GM19455 (cell line): ENCODE data around the gene WAC.

Experiments
- ATAC-seq: cut with Tn5 transposase; IDR thresholded peaks from one replicate; pipeline ENCODE4 v1.9.1; 2021; ENCODE audit not compliant: unreplicated experiment

The WAC gene

DNA sequence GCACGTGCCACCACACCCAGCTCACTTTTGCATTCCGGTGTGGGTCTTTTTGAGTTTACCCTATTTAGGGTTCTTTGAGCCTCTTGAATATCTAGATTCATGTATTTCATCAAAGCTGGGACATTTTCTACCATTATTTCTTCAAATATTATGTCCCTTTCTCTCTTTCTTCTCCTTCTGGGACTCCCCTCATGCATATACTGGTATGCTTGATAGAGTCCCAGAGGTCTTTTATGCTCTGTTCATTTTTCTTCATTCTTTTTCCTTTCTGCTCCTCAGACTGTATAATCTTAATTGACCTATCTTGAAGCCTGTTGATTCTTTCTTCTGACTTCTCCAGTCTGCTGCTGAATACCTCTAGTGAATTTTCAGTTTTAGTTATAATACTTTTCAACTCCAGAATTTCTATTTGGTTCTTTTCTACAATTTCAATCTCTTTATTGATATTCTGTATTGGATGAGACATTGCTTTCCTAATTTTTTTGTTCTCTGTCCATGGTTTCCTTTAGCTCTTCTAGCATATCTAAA is 9.1 kb upstream of the WAC start:
- ATAC-seq = no peak

- no peak for ATAC-seq
Measured at GRCh38 chr10:28530751-28531150, 2.2 kb upstream of the WAC start.

- peak; percentile 1 for ATAC-seq
Measured at GRCh38 chr10:28533186-28533564, 257 bp downstream of the WAC start.

DNA sequence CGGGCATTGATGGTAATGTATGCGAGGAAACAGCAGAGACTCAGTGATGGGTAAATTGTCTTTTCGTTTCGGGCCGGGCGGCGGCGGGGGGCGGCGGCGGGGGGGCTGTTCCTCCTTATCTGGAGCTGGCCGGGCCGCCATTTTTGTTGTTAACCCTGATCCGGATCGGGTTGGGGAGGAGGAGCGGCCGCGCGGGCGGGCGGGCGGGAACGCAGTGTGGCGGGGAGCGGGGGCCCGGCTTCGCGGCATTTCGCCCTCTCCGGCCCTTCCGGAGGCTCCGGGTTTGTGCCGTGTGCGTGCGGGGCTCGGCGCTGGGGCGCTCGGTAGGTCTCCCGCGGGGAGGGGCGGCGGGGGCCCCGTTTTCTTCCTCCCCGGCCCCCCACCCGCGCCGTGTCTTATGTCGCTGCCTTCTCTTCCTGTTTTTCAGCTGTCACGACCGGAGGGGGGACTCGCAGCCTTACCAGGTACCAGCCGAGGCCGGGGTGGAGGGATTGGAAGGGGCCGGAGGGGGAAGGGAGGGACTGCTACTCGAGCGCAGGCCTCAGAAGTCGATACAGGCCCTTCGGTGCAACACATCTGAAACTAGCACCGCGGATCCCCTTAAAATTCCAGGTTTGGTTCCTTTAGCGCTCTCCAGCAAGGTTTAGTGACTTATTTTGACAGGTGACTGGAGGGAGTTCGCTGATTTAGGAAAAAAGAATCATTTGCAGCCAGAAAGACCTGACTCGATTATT is 820 bp downstream of the WAC start:
- peak; percentile 29 for ATAC-seq

DNA sequence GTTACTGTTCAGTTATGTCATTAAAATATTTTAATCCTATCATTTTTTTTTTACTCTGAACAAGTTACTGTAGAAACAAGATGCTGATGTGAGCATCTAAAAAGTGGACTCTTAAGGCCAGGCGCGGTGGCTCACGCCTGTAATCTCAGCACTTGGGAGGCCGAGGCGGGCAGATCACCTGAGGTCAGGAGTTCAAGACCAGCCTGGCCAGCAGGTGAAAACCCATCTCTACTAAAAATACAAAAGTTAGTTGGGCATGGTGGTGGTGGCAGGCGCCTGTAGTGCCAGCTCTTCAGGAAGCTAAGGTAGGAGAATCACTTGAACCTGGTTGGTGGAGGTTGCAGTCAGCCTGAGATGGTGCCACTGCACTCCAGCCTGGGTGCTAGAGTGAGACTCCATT is 2.9 kb downstream of the WAC start:
- no peak for ATAC-seq

GRCh38 chr10:28538595-28538994 is 5.7 kb downstream of the WAC start:
- ATAC-seq = no peak

DNA sequence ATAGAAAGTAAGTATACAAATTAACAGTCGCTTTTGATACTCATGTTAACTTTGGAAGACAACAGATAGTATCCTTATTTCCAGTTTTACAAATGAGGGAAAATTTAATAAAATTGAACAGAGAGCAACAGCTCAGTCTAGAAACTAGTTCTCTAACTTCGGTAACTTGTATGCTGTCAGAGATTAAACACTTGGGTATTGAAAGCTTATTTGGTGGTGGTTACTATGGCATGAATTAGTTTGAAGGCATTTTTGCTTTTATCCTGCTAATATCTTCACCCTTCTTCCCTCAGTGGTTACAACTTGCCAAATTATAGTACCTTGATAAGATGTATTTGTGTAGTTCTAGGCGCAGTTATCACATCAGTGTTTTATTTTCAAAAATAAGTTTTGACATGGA is 7.2 kb downstream of the WAC start:
- ATAC-seq = no peak

GRCh38 chr10:28541717-28542365 is 8.9 kb downstream of the WAC start:
- no peak for ATAC-seq

DNA sequence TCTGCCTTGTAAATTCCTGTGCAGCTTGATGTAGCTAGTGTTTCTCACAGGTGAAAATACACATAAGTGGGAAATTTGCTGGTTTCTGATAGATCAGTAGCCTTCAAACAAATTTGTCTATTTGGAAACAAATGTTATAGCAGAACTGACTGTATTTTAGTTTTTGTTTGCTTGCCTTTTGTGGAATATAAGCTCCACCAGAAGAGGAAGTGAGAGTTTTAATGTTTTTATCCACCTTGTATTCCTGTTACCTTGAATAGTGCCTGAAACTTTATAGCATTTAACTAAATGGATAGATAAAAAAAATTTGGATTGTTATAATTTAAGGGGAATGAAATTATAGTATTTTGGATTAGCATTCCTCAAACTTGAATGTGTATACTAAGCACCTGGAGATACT is 9.8 kb downstream of the WAC start:
- no peak for ATAC-seq

DNA sequence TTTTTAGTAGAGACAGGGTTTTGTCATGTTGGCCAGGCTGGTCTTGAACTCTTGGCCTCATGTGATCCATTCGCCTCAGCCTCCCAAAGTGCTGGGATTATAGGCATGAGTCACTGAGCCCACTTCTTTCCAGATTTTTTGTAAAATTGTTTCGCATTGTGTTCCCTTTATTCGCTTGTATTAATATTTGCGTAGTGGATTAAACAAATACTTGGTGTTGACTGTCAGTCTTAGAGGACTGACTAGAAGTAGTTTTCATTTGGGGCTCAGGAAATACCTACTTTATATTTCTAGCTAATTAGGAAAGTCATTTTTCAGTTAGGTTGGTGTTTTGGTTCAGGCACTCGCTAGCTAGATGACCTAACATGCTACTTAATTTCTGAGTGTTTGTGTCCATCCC is 11.1 kb downstream of the WAC start:
- ATAC-seq = no peak

- ATAC-seq = no peak
Measured at GRCh38 chr10:28545967-28546644, 13.2 kb downstream of the WAC start.

GRCh38 chr10:28548781-28549498 is 16.0 kb downstream of the WAC start:
- no peak for ATAC-seq

DNA sequence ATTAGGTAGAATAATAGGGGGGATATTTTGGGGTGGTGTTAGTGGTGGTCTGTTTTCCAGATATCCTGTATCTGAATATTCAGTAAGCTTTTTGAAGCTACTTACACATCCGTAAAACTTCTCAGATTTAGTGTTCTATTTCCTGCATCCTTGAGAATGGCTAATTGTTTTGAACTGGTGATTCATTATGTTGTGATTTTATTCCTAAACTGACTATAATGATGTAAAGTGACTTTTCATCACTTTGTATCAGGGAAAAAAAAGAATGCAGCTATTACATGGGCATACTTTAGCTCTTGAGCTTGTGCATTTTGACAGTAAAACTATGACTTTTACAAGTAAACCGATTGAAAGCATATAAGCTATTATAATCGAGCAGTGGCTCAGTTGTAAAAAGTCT is 18.2 kb downstream of the WAC start:
- no peak for ATAC-seq

GRCh38 chr10:28552775-28553174 is 19.9 kb downstream of the WAC start:
- ATAC-seq = no peak

- ATAC-seq = no peak
Measured at GRCh38 chr10:28554009-28554408, 21.1 kb downstream of the WAC start.

- no peak for ATAC-seq
Measured at GRCh38 chr10:28554952-28555351, 22.0 kb downstream of the WAC start.

- ATAC-seq = no peak
Measured at GRCh38 chr10:28555358-28555757, 22.4 kb downstream of the WAC start.

DNA sequence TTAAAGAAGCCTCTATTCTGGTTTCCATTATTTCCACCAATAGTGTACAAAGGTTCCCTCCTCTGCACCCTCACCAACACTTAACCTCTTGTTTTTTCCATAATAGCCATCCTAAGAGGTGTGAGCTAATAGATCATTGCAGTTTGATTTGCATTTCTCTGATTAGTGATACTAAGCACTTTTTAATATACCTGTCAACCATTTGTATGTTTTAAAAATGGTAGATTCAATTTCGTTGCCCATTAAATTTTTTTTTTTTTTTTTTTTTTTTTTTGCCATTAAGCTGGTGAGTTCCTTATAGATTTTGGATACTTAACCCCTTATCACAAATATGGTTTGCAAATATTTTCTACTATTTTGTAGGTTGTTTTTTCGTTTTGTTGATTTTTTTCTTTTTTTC is 23.2 kb downstream of the WAC start:
- ATAC-seq = no peak

GRCh38 chr10:28558186-28558585 is 25.3 kb downstream of the WAC start:
- no peak for ATAC-seq

- no peak for ATAC-seq
Measured at GRCh38 chr10:28558923-28559508, 26.1 kb downstream of the WAC start.

DNA sequence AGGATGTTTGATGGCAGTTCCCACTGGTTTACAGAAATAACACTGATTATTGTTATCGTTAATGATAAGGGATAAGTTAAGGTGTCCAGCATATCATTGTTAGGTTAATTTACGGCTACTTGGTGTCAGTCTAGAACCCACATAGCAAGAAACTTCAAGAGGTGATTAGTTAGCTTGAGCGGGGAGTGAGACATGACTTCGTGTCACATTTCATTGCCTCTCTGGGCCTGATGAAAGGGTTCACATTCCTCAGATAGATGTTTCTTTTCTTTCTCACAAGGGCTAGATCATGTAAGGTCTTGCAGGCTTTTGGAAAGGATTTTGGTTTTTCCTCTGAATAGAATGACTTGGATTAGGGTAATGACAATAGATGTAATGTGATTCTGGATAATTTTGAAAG is 26.7 kb downstream of the WAC start:
- ATAC-seq = no peak
